GM12892 (cell line): ENCODE data around the gene NEDD4L.

Experiments
- DNase-seq: peaks from one replicate; pipeline ENCODE4 v3.0.0; 2011; ENCODE audit not compliant: insufficient read length
- FAIRE-seq: peaks from 2 replicates; lab custom pipeline; 2011; peaks lifted over from hg19 to GRCh38; lab: Jason Lieb, UNC
- POLR2A ChIP-seq: IDR thresholded peaks from 2 replicates; pipeline ENCODE4 v1.6.1; 2011; ENCODE audit warnings: low read depth, low read length, control low read depth
- POLR2AphosphoS5 ChIP-seq: IDR thresholded peaks from 2 replicates; pipeline ENCODE4 v1.6.1; 2011; ENCODE audit warnings: low read depth, low read length, control low read depth
- TAF1 ChIP-seq: IDR thresholded peaks from 2 replicates; pipeline ENCODE4 v1.6.1; 2011; ENCODE audit warnings: low read depth, mild to moderate bottlenecking, control low read depth, low read length, borderline replicate concordance

Gene NEDD4L

DNA sequence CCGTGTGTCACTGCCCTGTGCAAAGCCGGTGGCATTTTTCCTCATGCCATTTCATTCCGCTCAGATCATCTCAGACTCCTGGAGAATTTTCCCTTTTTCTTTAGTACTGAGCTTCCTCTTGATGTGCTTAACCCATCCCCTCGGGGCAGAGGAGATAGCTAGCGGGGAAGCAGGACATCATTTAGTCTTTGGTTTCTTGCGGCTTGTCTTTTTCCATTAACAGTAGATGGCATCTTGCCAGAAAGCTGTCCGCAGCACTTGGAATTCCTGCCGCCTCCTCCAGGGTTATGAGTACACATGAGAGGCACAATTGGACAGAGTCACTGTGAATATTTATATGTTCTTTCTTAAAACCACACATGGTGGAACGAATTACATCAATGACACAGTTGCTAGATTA is 358.2 kb downstream of the NEDD4L start:
- DNase-seq (no peak), FAIRE-seq (no peak)
- TF ChIP-seq POLR2AphosphoS5 (no peak), TAF1 (no peak), POLR2A (no peak)

DNA sequence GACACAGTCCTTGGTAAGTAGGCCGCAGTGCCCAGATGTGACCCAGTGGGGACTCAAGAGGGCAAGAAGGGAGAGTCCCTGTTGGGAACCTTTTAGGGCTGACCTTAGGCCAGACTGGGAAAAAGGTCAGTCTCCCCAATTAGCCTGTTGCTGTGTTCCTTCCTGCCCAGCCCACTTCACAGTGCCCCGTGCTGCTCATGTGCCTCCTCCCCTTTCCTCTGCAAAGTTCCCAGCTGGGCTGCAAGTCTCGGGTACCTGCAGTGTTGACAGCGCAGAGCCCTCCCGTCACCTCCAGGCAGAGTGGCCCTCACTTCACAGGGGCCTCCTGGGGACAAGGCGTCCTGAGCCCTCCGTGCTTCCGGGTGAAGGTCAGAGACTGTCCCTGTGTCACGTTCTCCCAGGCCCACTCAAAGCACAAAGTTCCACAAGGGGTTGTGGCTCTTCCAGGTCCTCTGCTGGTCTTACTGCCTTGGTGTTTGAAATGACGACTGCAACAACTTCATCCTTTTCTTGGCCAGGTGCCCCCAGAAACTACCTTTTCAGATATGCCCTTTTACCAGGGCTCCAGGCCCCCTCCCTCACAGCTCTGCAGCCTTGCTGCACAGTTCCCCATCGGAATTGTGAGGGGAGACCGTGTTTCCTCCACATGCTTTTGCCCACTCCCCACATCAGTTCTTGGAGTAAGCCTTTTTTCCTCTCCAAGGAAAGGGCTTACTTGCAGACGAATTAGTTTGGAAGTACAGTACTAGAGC is 359.1 kb downstream of the NEDD4L start:
- FAIRE-seq (no peak), DNase-seq (no peak)
- TF ChIP-seq TAF1 (no peak), POLR2AphosphoS5 (no peak), POLR2A (no peak)

DNA sequence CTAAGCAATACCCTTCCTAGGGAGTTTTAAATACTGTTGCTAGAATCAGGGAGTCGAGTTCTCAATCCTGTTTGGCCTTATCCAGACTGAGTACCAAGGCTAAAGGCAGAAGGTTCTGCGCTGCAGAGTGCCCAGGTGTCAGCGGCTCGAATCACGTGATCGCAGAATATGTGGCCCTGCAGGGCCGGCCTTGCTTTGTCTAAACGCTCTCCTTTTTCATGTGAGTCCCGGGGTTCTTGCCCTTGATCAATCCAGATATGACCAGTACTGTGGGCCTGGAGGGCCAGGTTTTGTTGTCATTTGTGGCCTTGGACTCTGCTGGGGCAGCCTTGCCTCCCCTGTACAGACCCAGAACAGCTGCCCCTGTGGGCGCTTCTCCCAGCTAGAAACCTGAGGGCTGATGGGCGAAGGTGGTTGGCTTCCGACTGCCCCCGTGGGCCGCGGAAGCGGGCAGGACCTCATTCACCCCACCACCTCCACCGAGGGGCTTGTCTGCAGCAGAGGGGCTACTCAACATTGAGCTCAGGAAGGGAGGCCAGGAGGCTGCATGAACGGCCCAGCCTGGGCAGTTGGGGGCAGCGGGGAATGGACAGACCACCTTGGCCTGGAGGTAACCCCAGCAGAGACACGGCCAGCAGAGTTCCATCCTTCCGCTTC is 359.9 kb downstream of the NEDD4L start:
- no peak for FAIRE-seq
- no peak for DNase-seq
- TF ChIP-seq POLR2A (no peak), POLR2AphosphoS5 (no peak), TAF1 (no peak)

DNA sequence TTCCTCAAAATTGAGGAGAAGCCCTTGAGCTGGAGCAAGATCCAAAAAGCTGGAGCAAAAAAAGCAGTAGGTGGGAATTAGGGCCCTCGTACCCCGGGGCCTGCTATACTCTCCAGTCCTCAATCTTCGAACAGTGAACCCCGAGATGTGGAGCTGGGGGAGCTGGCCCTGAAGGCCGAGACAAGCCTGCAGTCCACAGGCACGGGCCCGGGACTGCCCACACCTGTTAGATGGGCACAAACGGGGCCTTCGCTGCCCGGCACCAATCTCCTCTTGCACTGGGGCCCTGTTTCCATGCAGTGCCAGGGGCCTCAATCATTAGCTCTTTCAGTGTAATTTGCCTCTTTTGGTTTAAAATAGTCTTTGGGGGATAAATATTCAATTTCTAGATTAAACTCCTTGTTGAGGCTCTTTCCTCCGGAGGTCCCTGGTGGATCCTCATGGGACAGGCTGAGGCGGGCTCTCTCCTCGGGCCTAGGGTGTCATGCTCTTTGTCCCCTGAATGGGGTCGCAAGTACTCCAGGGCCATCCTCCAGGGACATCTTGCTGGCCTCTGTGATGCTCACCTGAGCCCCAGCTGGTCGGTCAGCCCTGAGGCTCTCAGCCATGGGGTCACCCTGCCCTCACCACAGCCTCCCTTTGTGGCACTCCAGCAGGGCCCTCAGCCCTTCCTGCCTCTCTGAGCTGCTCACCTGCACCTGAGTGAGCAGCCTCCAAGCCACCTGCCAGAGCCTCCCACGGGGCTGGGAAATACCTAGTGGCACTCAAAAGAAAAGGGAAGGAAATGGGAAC is 361.3 kb downstream of the NEDD4L start:
- FAIRE-seq (no peak), DNase-seq (no peak)
- TF ChIP-seq POLR2AphosphoS5 (no peak), TAF1 (no peak), POLR2A (no peak)

DNA sequence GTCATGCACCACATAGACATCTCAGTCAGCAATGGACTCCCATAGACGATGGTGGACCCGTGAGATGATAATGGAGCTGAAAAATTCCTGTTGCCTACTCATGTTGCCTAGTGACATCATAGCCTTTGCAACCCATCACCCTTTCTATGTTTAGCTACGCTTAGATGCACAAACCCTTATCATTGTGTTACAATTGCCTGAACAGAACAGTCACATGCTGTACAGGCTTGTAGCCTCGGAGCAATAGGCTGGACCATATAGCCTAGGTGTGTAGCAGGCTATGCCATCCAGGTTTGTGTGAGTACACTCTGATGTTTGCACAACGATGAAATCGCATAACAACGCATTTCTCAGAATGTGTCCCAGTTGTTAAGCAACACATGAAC is 363.2 kb downstream of the NEDD4L start:
- FAIRE-seq: no peak
- TF ChIP-seq POLR2AphosphoS5 (no peak), TAF1 (no peak), POLR2A (no peak)
- no peak for DNase-seq

DNA sequence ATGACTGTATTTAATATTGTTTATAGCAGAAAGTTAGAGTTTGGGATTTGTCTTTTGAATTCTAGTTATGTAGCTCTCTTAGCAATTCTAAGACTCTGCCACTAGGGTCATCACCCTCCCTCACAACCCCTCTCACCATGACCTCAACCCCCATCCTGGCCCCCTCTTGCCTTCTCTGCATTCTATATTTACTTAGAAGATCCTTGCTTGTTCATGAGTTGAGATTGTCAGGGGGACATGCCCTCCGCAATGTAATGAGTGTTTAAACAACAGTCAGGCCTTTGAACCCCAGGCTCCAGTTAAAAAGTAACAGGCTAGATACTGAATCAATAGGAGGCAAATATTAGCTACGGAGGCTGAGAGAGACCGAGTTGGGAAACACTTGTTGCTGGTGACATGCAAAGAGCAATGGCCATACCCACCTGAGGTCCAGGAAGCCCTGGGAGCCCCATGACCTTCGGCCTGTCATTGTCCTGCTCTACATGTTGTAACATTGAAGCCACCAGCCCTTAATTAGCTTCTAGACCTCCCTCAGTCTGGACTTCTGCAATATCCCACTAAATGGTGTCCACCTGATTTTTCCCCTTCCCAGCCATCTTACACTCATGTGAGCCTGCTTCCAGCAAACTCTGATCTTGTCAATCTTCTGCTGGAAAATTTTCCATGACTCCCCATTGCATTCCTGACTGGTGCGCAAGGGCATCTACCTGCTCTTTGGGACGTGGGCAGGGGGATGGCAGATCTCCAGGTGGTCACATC is 363.8 kb downstream of the NEDD4L start:
- TF ChIP-seq POLR2A (no peak), TAF1 (no peak), POLR2AphosphoS5 (no peak)
- no peak for DNase-seq
- no peak for FAIRE-seq

DNA sequence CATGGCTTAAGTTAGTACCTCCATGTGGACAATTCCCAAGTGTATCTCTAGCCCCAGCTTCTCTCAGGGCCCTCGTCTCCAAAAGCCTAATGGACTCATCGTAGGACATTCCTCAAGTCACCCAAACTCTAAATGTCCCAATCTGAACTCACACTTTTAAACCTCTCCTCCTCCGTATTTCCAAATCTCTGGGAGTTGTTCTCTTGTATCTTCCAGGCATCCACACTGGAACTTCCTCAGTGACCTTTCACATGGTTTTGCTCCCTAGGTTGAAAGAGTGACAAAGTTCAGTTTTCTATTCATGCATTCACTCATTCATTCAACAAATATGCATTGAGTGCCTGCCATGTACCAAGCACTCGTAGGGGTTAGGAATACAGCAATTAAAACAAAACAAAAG is 364.6 kb downstream of the NEDD4L start:
- DNase-seq (no peak), FAIRE-seq (no peak)
- TF ChIP-seq POLR2A: no peak
- TF ChIP-seq TAF1: no peak
- TF ChIP-seq POLR2AphosphoS5: no peak

DNA sequence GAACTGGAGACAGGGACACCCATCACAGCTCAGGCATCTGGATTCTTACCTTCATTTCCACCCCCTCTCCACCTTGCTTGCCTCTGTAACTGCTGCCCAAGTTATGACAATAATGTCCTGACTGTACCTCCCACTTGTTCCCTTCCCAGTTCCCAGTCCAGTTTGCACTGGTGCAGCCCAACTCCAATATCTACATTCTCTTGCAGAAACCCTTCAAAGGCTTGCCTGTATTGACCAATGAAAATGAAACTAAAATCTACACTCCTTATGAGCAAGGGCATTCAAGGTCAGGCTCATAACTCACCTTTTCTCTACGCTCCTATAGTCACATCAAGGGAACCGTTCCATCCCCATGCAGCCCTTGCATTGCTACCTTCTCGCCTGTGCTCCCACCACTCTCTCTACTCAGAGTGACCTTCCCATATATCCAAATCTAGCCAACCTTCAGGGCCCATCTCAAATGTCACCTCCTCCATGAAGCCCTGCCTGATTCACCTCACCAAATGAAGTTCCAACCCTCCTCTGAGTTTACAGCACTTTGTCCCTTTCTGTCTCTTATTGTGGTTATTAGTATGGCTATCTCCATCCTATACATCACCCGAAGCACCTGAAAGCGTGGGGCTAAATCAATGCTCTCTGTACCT is 365.9 kb downstream of the NEDD4L start:
- TF ChIP-seq TAF1 (no peak), POLR2AphosphoS5 (no peak), POLR2A (no peak)
- DNase-seq (no peak), FAIRE-seq (no peak)

DNA sequence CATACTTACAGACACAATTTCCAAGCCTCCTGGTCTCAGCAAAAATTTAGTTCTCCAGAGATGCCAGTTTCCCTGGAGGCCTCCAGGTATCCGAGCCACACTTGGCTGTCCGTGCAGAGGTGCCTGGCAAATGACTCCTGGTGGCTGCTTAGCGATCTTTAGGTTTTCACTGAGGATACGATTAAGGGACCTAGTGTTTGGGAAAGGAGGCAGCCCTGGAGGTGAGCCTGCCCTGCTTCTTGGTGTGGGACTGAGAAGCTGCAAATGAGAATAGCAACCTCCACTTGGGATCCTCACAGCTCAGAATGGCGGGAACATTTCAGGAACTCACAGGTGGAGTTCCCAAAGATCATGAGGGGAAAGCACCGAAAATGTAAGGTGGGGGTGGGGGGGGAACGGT is 367.3 kb downstream of the NEDD4L start:
- no peak for FAIRE-seq
- no peak for DNase-seq
- TF ChIP-seq POLR2A (no peak), POLR2AphosphoS5 (no peak), TAF1 (no peak)

DNA sequence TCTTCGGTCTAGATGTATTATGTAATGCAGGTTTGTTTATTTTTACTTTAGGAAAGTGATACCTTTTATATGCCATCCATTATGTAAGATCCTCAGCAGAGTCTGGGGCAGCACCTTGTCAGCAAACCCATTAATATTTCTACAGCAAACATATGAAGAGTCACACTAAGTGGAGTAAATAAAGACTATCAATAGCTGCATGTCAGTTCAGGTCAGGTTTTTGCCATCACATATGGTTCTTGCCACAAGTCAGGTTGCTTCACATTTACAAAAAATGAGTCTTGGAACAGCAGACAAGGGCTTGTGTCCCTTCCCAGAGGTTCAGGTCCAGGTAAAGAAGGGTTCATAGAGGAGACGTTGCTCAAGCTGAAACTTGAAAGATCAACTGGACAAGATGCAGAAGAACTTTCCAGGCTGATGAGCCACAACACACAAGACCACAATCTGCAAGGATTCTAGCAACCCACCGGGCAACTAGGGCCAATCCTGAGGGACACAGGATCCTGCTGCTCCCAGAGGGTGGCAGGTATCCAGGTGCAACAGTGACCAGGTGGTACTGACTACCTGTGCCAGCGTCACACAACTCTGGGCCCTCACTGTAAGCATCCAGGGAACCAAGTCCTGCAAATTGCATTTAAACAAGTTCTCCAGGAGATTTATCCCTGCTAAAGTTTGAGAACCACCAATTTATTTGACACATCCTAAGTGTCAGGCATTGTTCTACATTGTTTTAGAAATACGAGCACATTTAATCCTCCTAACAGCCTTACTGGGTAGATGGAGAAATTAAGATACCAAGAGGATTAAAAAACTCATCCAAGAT is 369.0 kb downstream of the NEDD4L start:
- no peak for DNase-seq
- TF ChIP-seq POLR2A (no peak), POLR2AphosphoS5 (no peak), TAF1 (no peak)

More for the DNA sequence above, 369.0 kb downstream of the NEDD4L start:
- FAIRE-seq: no peak
